ENCODE data around the gene CFAP100. TPM values are rescaled to one million over a fixed set of nuclear protein-coding genes. Genes with fewer than 3 reads are reported as not detected.

The CFAP100 gene
- total and polyA plus RNA-seq, 2 of the 4 experiments (the other 2 are of a cell fraction) = not detected

- TF ChIP-seq CTCF (conservative IDR thresholded peaks at IDR 0.05; ENCODE audit: low read depth, low read length) = no peak
- no peak for TF ChIP-seq POLR2A (IDR thresholded peaks at IDR 0.05; ENCODE audit: low read depth, low read length)
- TF ChIP-seq MAFK (IDR thresholded peaks at IDR 0.05; ENCODE audit: low read depth, low read length) = no peak
These were observed 29.5 kb downstream of the CFAP100 start (continued) for GRCh38 chr3:126424039-126424717.

- no peak for DNase-seq
- BruUV-seq (replicated peaks) = no TSS peak
- WGBS, 2 experiments (ENCODE audit: extremely low coverage in 2 of 2, insufficient read length in 1 of 2) = no CpG with 5 or more reads among the region's 3 CpGs
These were observed 30.0 kb downstream of the CFAP100 start for GRCh38 chr3:126424751-126425150.

More at GRCh38 chr3:126424751-126425150, 30.0 kb downstream of the CFAP100 start:
- CTCF ChIA-PET = no interaction called here
- no peak overlapping the region for H4K91ac ChIP-seq (ENCODE audit: insufficient read depth, low read depth, low read length)
- no peak overlapping the region for H3K27ac ChIP-seq (ENCODE audit: insufficient read depth, low read length)
- dilution Hi-C loops (cut with HindIII; ENCODE audit: low sequenced_read_pairs, unreplicated experiment) = no loop called here
- in situ Hi-C loops (cut with MboI; ENCODE audit: low sequenced_read_pairs) = no loop called here
- H4K5ac ChIP-seq (ENCODE audit: low read depth, low read length) = no peak overlapping the region
- POLR2A ChIA-PET (ENCODE audit: unreplicated experiment) = no interaction called here
- no peak overlapping the region for H2BK120ac ChIP-seq (ENCODE audit: low read depth, low read length)
- H3K23ac ChIP-seq (ENCODE audit: low read depth, low read length) = no peak overlapping the region
- no peak overlapping the region for H2AK5ac ChIP-seq (ENCODE audit: low read depth, low read length)
- H3K4me1 ChIP-seq (ENCODE audit: control insufficient read depth, insufficient read depth, low read length) = no peaks in the 10 kb centered on the region; the same call in 1 of the 2 replicates
- no peak for ATAC-seq (ENCODE audit: low read depth)
- H3K14ac ChIP-seq (replicated peaks; ENCODE audit: low read depth, low read length) = no peak overlapping the region
- no peak overlapping the region for H3K4ac ChIP-seq (ENCODE audit: low read depth, low read length)
- no peak for TF ChIP-seq NFE2L2 (IDR thresholded peaks at IDR 0.05; ENCODE audit: low read depth, low read length)
- no peak overlapping the region for H3K18ac ChIP-seq (ENCODE audit: low read depth, low read length)
- no peaks in the 10 kb centered on the region for H4K20me1 ChIP-seq (ENCODE audit: insufficient read depth, low read length)
- no peaks in the 10 kb centered on the region for H3K9me1 ChIP-seq (ENCODE audit: insufficient read depth, low read length)
- peaks cover 2% of the 10 kb centered on the region; the same call in 1 of the 2 replicates for H3K27me3 ChIP-seq (ENCODE audit: control insufficient read depth, insufficient read depth, low read length)
- H2BK20ac ChIP-seq (ENCODE audit: low read depth, low read length) = no peak overlapping the region
- H2AFZ ChIP-seq (replicated peaks; ENCODE audit: low read length, poor library complexity) = no peak overlapping the region
- H3K79me1 ChIP-seq (ENCODE audit: low read depth in 1 of 2, low read length in 2 of 2) = no peaks in the 10 kb centered on the region
- H3K36me3 ChIP-seq (ENCODE audit: control insufficient read depth, insufficient read depth, low read length) = no peaks in the 10 kb centered on the region
- no peak overlapping the region for H3K4me3 ChIP-seq (ENCODE audit: insufficient read depth, low read depth, low read length)
- no peak overlapping the region for H4K8ac ChIP-seq (ENCODE audit: low read depth in 2 of 2, low read length in 2 of 2)
- no peak overlapping the region for H2BK15ac ChIP-seq (ENCODE audit: low read depth, low read length)
- no peak overlapping the region for H3K56ac ChIP-seq (ENCODE audit: extremely low read depth, insufficient read depth, low read length)
- intact Hi-C loops (cut with micrococcal nuclease) = no loop called here
- H3K9me3 ChIP-seq (ENCODE audit: control insufficient read depth, insufficient read depth, low read length) = peaks cover 6% of the 10 kb centered on the region
- no peak overlapping the region for H3K9ac ChIP-seq (ENCODE audit: low read depth, low read length)
- H2BK5ac ChIP-seq (ENCODE audit: low read depth, low read length, poor library complexity, severe bottlenecking) = no peak overlapping the region
- no peak overlapping the region for H2AK9ac ChIP-seq (replicated peaks; ENCODE audit: low read depth, low read length, poor library complexity)
- no peak overlapping the region for H3K4me2 ChIP-seq (ENCODE audit: low read depth, low read length)
